ENCODE measurements around the gene SLC44A3. TPM values are rescaled to one million over a fixed set of nuclear protein-coding genes. Genes with fewer than 3 reads are reported as not detected.

The SLC44A3 gene
- total RNA-seq, 1 donor from 2014 or later, result 10.1 TPM

- ATAC-seq, result no peak
Observed at GRCh38 chr1:94840808-94841207, 20.7 kb downstream of the SLC44A3 start.

GRCh38 chr1:94843430-94843829 is 23.3 kb downstream of the SLC44A3 start:
- ATAC-seq, result no peak

- ATAC-seq, result no peak
Observed at GRCh38 chr1:94843846-94844245, 23.7 kb downstream of the SLC44A3 start.

GRCh38 chr1:94846308-94846707 is 26.2 kb downstream of the SLC44A3 start:
- no peak for ATAC-seq

- no peak for ATAC-seq
Observed at GRCh38 chr1:94851571-94851970, 31.4 kb downstream of the SLC44A3 start.

- no peak for ATAC-seq
Observed at GRCh38 chr1:94852788-94853187, 32.6 kb downstream of the SLC44A3 start.

GRCh38 chr1:94854458-94855306 is 34.5 kb downstream of the SLC44A3 start:
- ATAC-seq, result peak; percentile 99

- ATAC-seq, result peak; percentile 2
Observed at GRCh38 chr1:94855307-94855700, 35.1 kb downstream of the SLC44A3 start.

GRCh38 chr1:94856004-94856403 is 35.8 kb downstream of the SLC44A3 start:
- no peak for ATAC-seq

- no peak for ATAC-seq
Observed at GRCh38 chr1:94856868-94857267, 36.7 kb downstream of the SLC44A3 start.

- ATAC-seq, result peak; percentile 14
Observed at GRCh38 chr1:94858276-94858675, 38.1 kb downstream of the SLC44A3 start.

GRCh38 chr1:94859174-94859573 is 39.0 kb downstream of the SLC44A3 start:
- no peak for ATAC-seq

GRCh38 chr1:94862718-94863117 is 42.6 kb downstream of the SLC44A3 start:
- ATAC-seq, result peak; percentile 87

- ATAC-seq, result peak; percentile 1
Observed at GRCh38 chr1:94863297-94863911, 43.2 kb downstream of the SLC44A3 start.

GRCh38 chr1:94863919-94864318 is 43.8 kb downstream of the SLC44A3 start:
- ATAC-seq, result peak; percentile 90

GRCh38 chr1:94864821-94865220 is 44.7 kb downstream of the SLC44A3 start:
- peak; percentile 40 for ATAC-seq

- no peak for ATAC-seq
Observed at GRCh38 chr1:94865360-94865759, 45.2 kb downstream of the SLC44A3 start.

GRCh38 chr1:94866164-94866807 is 46.1 kb downstream of the SLC44A3 start:
- no peak for ATAC-seq

- no peak for ATAC-seq
Observed at GRCh38 chr1:94871031-94871430, 50.9 kb downstream of the SLC44A3 start.

GRCh38 chr1:94872771-94873495 is 52.8 kb downstream of the SLC44A3 start:
- ATAC-seq, result no peak

- peak; percentile 51 for ATAC-seq
Observed at GRCh38 chr1:94873520-94874351, 53.6 kb downstream of the SLC44A3 start.

- no peak for ATAC-seq
Observed at GRCh38 chr1:94874423-94874822, 54.3 kb downstream of the SLC44A3 start.
